Measurements from ENCODE around the gene HCLS1.
"Not testable (repeated sequence)": the region's sequence is repeated elsewhere in the genome, so short reads cannot be mapped to it uniquely, and the experiment has no call there.

The HCLS1 gene

GRCh38 chr3:121660356-121661171 is at the start of gene HCLS1:
TSS of gene HCLS1 (minus strand) at chr3:121660903. CDS start at chr3:121658347, 2,556 bp downstream.
- peak; percentile 73 for DNase-seq

- no peak for DNase-seq
Observed at GRCh38 chr3:121710347-121710746, 49.6 kb upstream of the HCLS1 start.

- DNase-seq = no peak
Observed at GRCh38 chr3:121707531-121708273, 47.0 kb upstream of the HCLS1 start.

GRCh38 chr3:121705541-121705940 is 44.8 kb upstream of the HCLS1 start:
- no peak for DNase-seq

GRCh38 chr3:121703973-121704372 is 43.3 kb upstream of the HCLS1 start:
- no peak for DNase-seq

GRCh38 chr3:121698901-121699300 is 38.2 kb upstream of the HCLS1 start:
- no peak for DNase-seq

GRCh38 chr3:121698476-121698875 is 37.8 kb upstream of the HCLS1 start:
- DNase-seq = no peak

- no peak for DNase-seq
Observed at GRCh38 chr3:121696186-121696585, 35.5 kb upstream of the HCLS1 start.

- DNase-seq = no peak
Observed at GRCh38 chr3:121692010-121692699, 31.5 kb upstream of the HCLS1 start.

- DNase-seq = no peak
Observed at GRCh38 chr3:121690777-121691405, 30.2 kb upstream of the HCLS1 start.

- DNase-seq = not testable (repeated sequence)
Observed at GRCh38 chr3:121688747-121689146, 28.0 kb upstream of the HCLS1 start.

GRCh38 chr3:121681792-121682191 is 21.1 kb upstream of the HCLS1 start:
- DNase-seq = no peak

- no peak for DNase-seq
Observed at GRCh38 chr3:121677141-121677540, 16.4 kb upstream of the HCLS1 start.

- DNase-seq = no peak
Observed at GRCh38 chr3:121670676-121671075, 10.0 kb upstream of the HCLS1 start.

GRCh38 chr3:121667333-121667732 is 6.6 kb upstream of the HCLS1 start:
- no peak for DNase-seq

- no peak for DNase-seq
Observed at GRCh38 chr3:121665488-121665887, 4.8 kb upstream of the HCLS1 start.

- DNase-seq = no peak
Observed at GRCh38 chr3:121663171-121663847, 2.6 kb upstream of the HCLS1 start.

- DNase-seq = no peak
Observed at GRCh38 chr3:121662742-121663141, 2.0 kb upstream of the HCLS1 start.

- DNase-seq = no peak
Observed at GRCh38 chr3:121661376-121661775, 673 bp upstream of the HCLS1 start.

- DNase-seq = no peak
Observed at GRCh38 chr3:121659586-121659985, 1.1 kb downstream of the HCLS1 start.

GRCh38 chr3:121658716-121659435 is 1.8 kb downstream of the HCLS1 start:
- no peak for DNase-seq

Data from stimulated activated CD4-positive, alpha-beta T cell treated with anti-CD3 and anti-CD28 coated beads, Interleukin-4, amount 100 ng/mL, for 24 hours (primary cell).